Kidney (tissue), 14 donors: ENCODE data around the gene GRIN2A. TPM values are rescaled to one million over a fixed set of nuclear protein-coding genes. Genes with fewer than 3 reads are reported as not detected.

Experiments
- DNase-seq, 5 donors: peaks; one replicate each; pipeline ENCODE4 v3.0.0-alpha.2; 2013 to 2020
- FAIRE-seq: peaks from 2 replicates; lab custom pipeline; 2012; peaks lifted over from hg19 to GRCh38; lab: Jason Lieb, UNC
- H3K27ac ChIP-seq, 2 donors: one replicate each; pipeline ENCODE4 v1.7.0; 2013; ENCODE audit warnings: low read depth in 2 of 2, low read length in 2 of 2, inconsistent platforms in 1 of 2
- H3K27me3 ChIP-seq: one replicate; pipeline ENCODE4 v1.7.1; 2013; ENCODE audit warnings: low read length, inconsistent platforms; ENCODE audit not compliant: control insufficient read depth, insufficient read depth
- H3K36me3 ChIP-seq, 3 donors: one replicate each; pipeline versions ENCODE4 v1.7.0 to v1.7.1; 2013; ENCODE audit warnings: low read length in 3 of 3, control low read depth in 1 of 3, inconsistent platforms in 1 of 3; ENCODE audit not compliant: insufficient read depth in 3 of 3, control insufficient read depth in 2 of 3
- H3K4me1 ChIP-seq, 3 donors: one replicate each; pipeline versions ENCODE4 v1.7.0 to v1.7.1; 2013; ENCODE audit warnings: low read length in 3 of 3, inconsistent platforms in 1 of 3, low read depth in 1 of 3; ENCODE audit not compliant: control insufficient read depth in 2 of 3, insufficient read depth in 2 of 3
- H3K4me3 ChIP-seq, 3 donors: one replicate each; pipeline versions ENCODE4 v1.7.0 to v1.8.1; 2013; ENCODE audit warnings: low read length in 3 of 3, control low read depth in 1 of 3, inconsistent platforms in 1 of 3
- H3K9ac ChIP-seq, 3 donors: one replicate each; pipeline versions ENCODE4 v1.7.0 to v1.7.1; 2013; ENCODE audit warnings: low read length in 3 of 3, control low read depth in 1 of 3, inconsistent platforms in 1 of 3
- H3K9me3 ChIP-seq, 3 donors: one replicate each; pipeline versions ENCODE4 v1.7.0 to v1.7.1; 2013; ENCODE audit warnings: low read length in 3 of 3, control low read depth in 1 of 3, inconsistent platforms in 1 of 3; ENCODE audit not compliant: control insufficient read depth in 2 of 3, insufficient read depth in 1 of 3
- intact Hi-C: fragments of 100-400 bp; cut with DNase I; formaldehyde crosslinking; loops from one replicate; pipeline ENCODE4 v1.11.1; 2022
- polyA plus RNA-seq: library from polyadenylated mRNA; stranded (reverse); fragments of 350-450 nt; fragmentation: Illumina TruSeq; extraction: RNeasy Lipid Tissue Mini Kit (QIAGEN cat#74804); gene quantifications from one replicate; pipeline ENCODE4 v1.2.3, GENCODE V29; 2014; ENCODE audit warnings: low read depth, low replicate concordance; ENCODE audit not compliant: insufficient read depth
- total RNA-seq: library from RNA; stranded (reverse); fragmentation: NEBNext Ultra II Directional; extraction: Animal tissue kit (Norgen Biotek cat#: 25700); gene quantifications from one replicate; pipeline ENCODE4 v1.2.1, GENCODE V29; 2021
- TF ChIP-seq, protein P1 (sequence below): IDR thresholded peaks from 3 replicates; pipeline ENCODE4 v1.5.1; 2012; ENCODE audit warnings: mild to moderate bottlenecking, moderate library complexity, borderline replicate concordance; ENCODE audit not compliant: insufficient read depth; ENCODE audit errors: extremely low read depth
- donor health status: control.
- donor health status: control.
- donor health status: control.
- donor health status: control.
- donor health status: control.
- donor health status: DM: yes; HTN: yes; CAD: no.
- donor health status: Normal renal cell carcinoma (clear cell type).

GRIN2A gene
- total and polyA plus RNA-seq, 2 donors from 2014 or later: 0.28 to 6.5 TPM

DNA sequence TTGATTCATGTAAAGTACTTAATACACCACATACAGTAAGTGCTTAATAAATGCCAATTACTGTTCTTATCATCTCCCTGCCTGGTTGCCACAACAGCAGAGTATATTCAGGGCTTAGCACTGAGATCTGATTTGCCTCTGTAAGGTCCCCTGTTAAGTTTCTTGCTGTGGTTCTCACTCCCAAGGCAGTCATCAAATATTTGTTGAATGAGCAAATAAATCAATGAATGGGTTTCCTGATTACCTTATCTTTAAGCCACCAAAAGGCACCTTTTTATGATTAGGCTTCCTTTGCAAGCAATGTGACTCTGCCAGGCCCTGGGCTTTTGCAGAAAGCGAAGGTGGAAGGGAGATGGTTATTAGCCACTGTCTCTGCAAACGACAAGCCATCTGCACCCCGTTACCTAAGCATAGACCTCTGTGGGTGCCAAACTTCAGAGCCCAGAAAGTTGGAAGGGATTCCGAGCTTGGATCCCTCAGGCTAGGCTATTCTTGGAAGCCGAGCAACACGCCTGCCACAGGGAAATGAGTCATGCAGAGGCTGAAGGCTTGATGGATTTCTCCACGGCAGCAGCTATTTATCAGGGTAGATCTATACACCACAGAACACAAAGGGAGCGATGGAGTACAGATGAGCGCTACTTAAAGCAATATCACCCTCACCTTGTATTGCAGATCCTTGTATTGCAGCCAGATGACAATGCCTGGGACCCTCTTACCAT is 102.0 kb downstream of the GRIN2A start:
- H3K27ac ChIP-seq: no peak overlapping the region
- FAIRE-seq (no peak), DNase-seq (peak in 2 of 5 donors; percentile 36 to 46)
- no peak overlapping the region for H3K4me3 ChIP-seq
- H3K27me3 ChIP-seq: no peaks in the 10 kb centered on the region
- H3K36me3 ChIP-seq: no peaks in the 10 kb centered on the region
- intact Hi-C loops: no loop called here
- TF ChIP-seq, protein P1, sequence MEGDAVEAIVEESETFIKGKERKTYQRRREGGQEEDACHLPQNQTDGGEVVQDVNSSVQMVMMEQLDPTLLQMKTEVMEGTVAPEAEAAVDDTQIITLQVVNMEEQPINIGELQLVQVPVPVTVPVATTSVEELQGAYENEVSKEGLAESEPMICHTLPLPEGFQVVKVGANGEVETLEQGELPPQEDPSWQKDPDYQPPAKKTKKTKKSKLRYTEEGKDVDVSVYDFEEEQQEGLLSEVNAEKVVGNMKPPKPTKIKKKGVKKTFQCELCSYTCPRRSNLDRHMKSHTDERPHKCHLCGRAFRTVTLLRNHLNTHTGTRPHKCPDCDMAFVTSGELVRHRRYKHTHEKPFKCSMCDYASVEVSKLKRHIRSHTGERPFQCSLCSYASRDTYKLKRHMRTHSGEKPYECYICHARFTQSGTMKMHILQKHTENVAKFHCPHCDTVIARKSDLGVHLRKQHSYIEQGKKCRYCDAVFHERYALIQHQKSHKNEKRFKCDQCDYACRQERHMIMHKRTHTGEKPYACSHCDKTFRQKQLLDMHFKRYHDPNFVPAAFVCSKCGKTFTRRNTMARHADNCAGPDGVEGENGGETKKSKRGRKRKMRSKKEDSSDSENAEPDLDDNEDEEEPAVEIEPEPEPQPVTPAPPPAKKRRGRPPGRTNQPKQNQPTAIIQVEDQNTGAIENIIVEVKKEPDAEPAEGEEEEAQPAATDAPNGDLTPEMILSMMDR: no peak
- H3K9ac ChIP-seq: no peak overlapping the region
- H3K9me3 ChIP-seq: no peaks in the 10 kb centered on the region
- peaks cover 0 to 8% (median 0%) of the 10 kb centered on the region in 3 donors for H3K4me1 ChIP-seq

DNA sequence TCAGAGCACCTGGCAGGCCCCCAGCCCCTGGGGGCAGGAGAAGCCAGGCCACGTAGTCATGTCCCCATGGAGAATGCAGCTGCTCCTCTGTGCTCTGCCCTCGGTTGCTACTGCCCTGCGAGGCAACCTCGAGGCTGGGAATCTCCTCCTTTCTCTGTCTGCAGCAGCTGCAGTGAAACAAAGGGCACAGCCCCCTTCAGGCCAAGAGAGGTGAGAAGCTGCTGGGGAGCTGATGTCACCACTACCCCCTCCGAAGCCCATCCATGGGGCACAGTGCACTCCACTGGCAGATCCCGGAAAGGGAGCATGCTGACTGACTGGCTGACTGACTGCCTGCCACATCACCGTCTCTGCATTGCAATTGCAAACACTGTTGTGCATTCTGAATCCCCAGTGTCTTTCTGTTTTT is 103.7 kb downstream of the GRIN2A start:
- DNase-seq: peak in 4 of 5 donors; percentile 22 to 59 (median 37)
- TF ChIP-seq, protein P1: no peak
- intact Hi-C loops: no loop called here
- H3K4me3 ChIP-seq: no peak overlapping the region
- H3K4me1 ChIP-seq: peaks cover 0 to 8% (median 0%) of the 10 kb centered on the region in 3 donors
- FAIRE-seq: no peak
- no peaks in the 10 kb centered on the region for H3K27me3 ChIP-seq
- H3K27ac ChIP-seq: no peak overlapping the region
- no peak overlapping the region for H3K9ac ChIP-seq
- H3K36me3 ChIP-seq: no peaks in the 10 kb centered on the region
- H3K9me3 ChIP-seq: no peaks in the 10 kb centered on the region

DNA sequence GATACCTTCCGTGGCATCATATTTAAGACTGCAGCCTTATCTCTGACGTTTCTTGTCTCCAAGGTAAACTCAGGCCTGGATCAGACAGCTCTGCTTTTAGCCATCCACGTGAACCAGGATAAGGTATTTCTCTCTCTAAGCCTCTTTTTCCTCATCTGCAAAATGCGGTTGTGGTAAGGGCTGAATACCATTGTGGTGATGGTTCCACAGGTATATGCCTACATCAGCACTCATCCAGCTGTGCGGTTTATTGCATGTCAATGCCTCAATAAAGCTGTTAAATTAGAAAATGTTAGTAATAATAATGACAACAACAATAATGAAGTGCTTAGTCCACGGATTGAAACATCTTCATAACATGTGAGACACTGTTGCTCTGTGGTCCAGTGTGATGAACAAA is 104.4 kb downstream of the GRIN2A start:
- no peak for FAIRE-seq

More for the DNA sequence above, 104.4 kb downstream of the GRIN2A start:
- Histone ChIP-seq H3K4me3 (no peak overlapping the region), H3K27ac (no peak overlapping the region), H3K9ac (no peak overlapping the region), H3K36me3 (no peaks in the 10 kb centered on the region), H3K4me1 (peaks cover 0 to 8% (median 0%) of the 10 kb centered on the region in 3 donors), H3K27me3 (no peaks in the 10 kb centered on the region), H3K9me3 (no peaks in the 10 kb centered on the region)
- intact Hi-C loops: no loop called here
- no peak for DNase-seq
- TF ChIP-seq, protein P1: no peak
